H1 (cell line): ENCODE data around the gene MIER2. TPM values are rescaled to one million over a fixed set of nuclear protein-coding genes. Genes with fewer than 3 reads are reported as not detected.

ENCODE experiments used
- ASH2L ChIP-seq: fragments of 200-600, 300-600 bp; sonication (generic); IDR thresholded peaks from one replicate; pipeline ENCODE4 v1.7.1; 2017; ENCODE audit warnings: low read length
- BCL11A ChIP-seq, 2 experiments: IDR thresholded peaks; one replicate each; pipeline ENCODE4 v1.6.1; 2011; ENCODE audit warnings: low read depth in 2 of 2, low read length in 2 of 2, mild to moderate bottlenecking in 2 of 2
- CTCF ChIP-seq, 3 experiments: IDR thresholded peaks; 1 replicate in 2 of 3; 2 replicates in 1 of 3; pipeline versions ENCODE4 v1.5.1 to v1.6.1; 2011; ENCODE audit warnings: low read length in 3 of 3, mild to moderate bottlenecking in 3 of 3, inconsistent platforms in 2 of 3, low read depth in 1 of 3, moderate library complexity in 1 of 3; ENCODE audit not compliant: insufficient read depth in 1 of 3; ENCODE audit errors: control extremely low read depth in 1 of 3
- EGR1 ChIP-seq: IDR thresholded peaks from 2 replicates; pipeline ENCODE4 v1.6.1; 2011; ENCODE audit warnings: low read depth, low read length, borderline replicate concordance
- SIN3A ChIP-seq, 2 experiments: IDR thresholded peaks in 1 of 2; conservative IDR thresholded peaks in 1 of 2; 2 replicates each; pipeline ENCODE4 v1.6.1; 2011 to 2012; ENCODE audit warnings: low read length in 2 of 2, improper control_type of control experiment in 1 of 2, low read depth in 1 of 2, mild to moderate bottlenecking in 1 of 2
- SIRT6 ChIP-seq: IDR thresholded peaks from one replicate; pipeline ENCODE4 v1.7.1; 2012; ENCODE audit warnings: low read length, inconsistent platforms
- SIX5 ChIP-seq: IDR thresholded peaks from 2 replicates; pipeline ENCODE4 v1.6.1; 2011; ENCODE audit warnings: mild to moderate bottlenecking, low read depth, low read length
- TAF1 ChIP-seq: IDR thresholded peaks from 2 replicates; pipeline ENCODE4 v1.6.1; 2011; ENCODE audit warnings: mild to moderate bottlenecking, low read depth, low read length
- USF2 ChIP-seq: IDR thresholded peaks from 2 replicates; pipeline ENCODE4 v1.6.1; 2011; ENCODE audit warnings: low read length, improper control_type of control experiment
- polyA plus RNA-seq, 7 experiments: library from polyadenylated mRNA; depleted of rRNA in 3 of 7; stranded (reverse) in 5 of 7; unstranded in 2 of 7; fragments of >200 nt in 5 of 7; fragments of 200-250 nt in 2 of 7; gene quantifications; 1 replicate in 5 of 7; 2 replicates in 1 of 7; 4 replicates in 1 of 7; pipeline versions ENCODE4 v1.2.1 to v1.2.3, GENCODE V29; 2011 to 2013; ENCODE audit warnings: missing spikeins in 2 of 7, mixed read lengths in 2 of 7
- total RNA-seq: library from RNA; stranded (reverse); fragmentation: NEBNext Ultra II Directional; extraction: Animal tissue kit (Norgen Biotek cat#: 25700); gene quantifications from 2 replicates; pipeline ENCODE4 v1.2.1, GENCODE V29; 2021

The MIER2 gene
- total and polyA plus RNA-seq, 2 of the 8 experiments (the other 6 are each of a cell fraction or from before 2014, with no cell fraction given): 30.3 to 48.3 TPM

- TF ChIP-seq EGR1 (no peak), SIN3A (conservative IDR thresholded peaks at IDR 0.05 in 1 of 2, IDR thresholded peaks at IDR 0.05 in 1 of 2; ENCODE audit: low read depth in 1 of 2, low read length in 2 of 2) (no peak), TAF1 (no peak), USF2 (no peak), SIX5 (no peak), CTCF (IDR thresholded peaks at IDR 0.05; ENCODE audit: control extremely low read depth in 1 of 3, insufficient read depth in 1 of 3, low read depth in 1 of 3, low read length in 3 of 3) (no peak), BCL11A (IDR thresholded peaks at IDR 0.05; ENCODE audit: low read depth in 2 of 2, low read length in 2 of 2) (no peak), ASH2L (no peak), SIRT6 (no peak)
Measured at GRCh38 chr19:390386-391206, 46.0 kb upstream of the MIER2 start (continued).
